ENCODE measurements around the gene RAI14.

Gene RAI14

GRCh38 chr5:34680896-34681295, 24.8 kb downstream of the RAI14 start:
- no peak for DNase-seq

GRCh38 chr5:34682926-34683623, 26.9 kb downstream of the RAI14 start:
- peak; percentile 42 for DNase-seq

- peak; percentile 87 for DNase-seq
These were observed 28.3 kb downstream of the RAI14 start for GRCh38 chr5:34684281-34684979.

DNA sequence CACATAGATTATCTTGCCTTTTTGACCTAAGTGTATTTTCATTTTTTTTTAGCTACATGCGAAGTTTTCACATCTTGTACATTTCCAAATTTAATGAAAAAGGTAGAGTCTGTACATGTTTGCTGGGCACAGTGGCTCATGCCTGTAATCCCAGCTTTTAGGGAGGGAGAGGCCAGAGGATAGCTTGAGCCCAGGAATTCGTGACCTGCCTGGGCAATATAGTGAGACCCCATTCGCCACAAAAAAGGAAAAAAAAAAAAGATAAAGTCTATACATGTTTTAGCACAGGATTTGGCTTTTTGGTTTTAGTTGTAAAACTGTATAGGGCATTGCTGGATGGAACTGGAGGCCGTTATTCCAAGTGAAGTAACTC, 28.8 kb downstream of the RAI14 start:
- DNase-seq, result no peak

DNA sequence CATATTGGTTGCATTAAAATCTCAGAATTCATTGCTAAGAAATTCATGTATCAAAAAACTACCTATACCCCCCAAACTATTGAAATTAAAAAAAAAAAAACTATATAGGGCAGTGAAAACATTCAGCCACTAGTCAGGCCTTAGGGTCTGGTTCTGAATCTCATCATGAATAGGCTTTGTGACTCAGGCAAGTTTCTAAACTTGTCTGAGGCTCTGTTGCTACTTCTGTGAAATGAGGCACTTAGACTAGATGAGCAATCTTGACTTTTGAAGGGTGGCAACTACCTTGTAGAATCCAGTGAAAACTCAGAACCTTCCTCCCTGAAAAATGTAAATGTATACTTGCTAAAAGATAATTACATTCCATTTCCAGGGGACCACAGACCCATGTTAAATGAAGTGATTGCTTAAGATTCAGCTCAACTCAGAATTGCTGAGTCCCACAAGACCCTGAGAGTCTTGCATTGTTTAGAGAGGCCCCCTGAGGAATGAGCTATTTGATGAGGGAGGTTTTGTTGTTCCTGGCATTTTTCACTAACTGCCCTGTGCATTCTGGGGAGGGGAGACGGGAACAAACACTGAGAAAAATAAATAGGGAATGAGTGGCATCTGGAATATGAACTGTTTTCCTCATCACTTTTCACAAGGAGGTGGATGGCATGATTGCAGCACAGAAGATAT, 29.5 kb downstream of the RAI14 start:
- peak; percentile 81 for DNase-seq

DNA sequence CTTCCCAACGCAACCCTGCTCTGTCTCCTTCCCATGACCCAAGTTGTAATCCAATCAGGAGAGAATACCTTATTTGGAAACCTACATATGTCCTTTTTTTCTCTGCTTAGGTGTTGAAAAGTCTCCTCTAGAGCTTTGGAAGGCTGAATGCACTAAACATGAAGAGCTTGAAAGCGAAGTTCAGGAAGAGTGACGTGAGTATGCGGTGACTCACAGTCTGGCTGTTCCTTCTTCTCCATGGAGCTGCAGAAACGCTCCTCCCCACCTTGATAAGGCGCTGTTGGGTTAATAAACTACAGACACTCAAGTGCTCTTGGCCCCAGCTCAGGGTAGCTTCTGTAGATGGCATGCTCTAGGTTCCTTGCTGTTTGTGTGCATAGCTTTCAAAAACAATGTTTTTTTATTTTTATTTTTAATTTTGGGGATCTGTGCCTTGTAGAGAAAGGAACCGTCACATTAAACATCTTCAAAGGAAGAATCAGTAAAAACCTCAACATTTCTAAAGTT, 30.7 kb downstream of the RAI14 start:
- DNase-seq, result peak; percentile 98

DNA sequence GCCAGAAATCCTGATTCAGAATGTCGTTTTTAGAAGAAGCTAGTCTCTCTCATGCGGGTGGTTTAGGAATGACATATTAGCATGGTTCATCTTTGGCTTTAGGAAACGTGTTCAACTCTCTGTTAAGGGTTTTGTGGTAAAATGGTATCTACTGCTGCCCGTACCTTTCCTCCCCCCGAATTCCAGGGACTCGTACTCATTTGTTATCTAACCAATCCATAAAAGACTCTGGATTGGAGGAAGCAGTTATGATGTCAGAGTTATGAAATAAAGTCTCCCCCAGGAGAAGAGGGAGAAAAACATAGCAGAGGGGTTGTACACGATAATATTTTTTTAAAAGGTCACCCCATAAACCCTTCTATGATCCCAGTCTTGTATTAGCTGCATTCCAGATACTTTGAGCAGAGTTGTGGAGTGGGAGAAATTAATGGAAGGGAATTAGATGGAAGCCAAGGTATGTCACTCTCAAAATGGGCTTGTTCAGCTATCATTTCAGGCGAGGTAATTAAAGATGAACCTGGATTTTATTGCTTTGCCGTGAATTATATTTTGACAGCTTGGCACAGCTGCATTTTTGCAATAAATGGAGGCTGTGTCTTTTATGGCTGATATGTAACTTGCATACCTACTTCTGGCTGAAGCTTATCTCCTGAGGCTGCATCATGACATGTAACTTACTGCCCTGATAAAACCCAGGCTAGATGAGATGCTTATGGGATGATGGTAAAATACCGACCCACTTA, 31.3 kb downstream of the RAI14 start:
- peak; percentile 95 for DNase-seq

GRCh38 chr5:34688015-34688810, 32.1 kb downstream of the RAI14 start:
- DNase-seq, result peak; percentile 39

DNA sequence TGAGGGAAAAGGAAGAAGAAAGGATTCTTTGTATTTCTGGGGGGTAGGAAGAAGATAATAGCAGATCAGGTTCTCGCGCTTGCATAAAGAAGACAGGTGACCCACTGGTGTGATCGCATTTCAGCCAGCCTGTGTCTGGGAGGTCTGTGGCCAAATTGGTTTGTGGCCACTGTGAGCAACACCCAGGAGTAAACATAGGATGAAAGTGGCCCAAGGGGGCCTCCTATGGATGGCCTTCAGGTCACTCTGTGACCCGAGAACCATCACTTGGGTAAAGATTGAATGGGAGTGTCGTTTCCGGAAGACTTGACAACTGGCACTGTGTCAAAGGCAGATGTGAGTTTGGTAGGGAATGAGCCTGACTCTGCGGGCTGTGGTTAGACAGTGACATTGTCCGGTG, 34.2 kb downstream of the RAI14 start:
- no peak for DNase-seq

- DNase-seq, result no peak
These were observed 34.8 kb downstream of the RAI14 start for GRCh38 chr5:34690898-34691297.

- DNase-seq, result peak; percentile 84
These were observed 35.2 kb downstream of the RAI14 start for GRCh38 chr5:34691326-34691725.

DNA sequence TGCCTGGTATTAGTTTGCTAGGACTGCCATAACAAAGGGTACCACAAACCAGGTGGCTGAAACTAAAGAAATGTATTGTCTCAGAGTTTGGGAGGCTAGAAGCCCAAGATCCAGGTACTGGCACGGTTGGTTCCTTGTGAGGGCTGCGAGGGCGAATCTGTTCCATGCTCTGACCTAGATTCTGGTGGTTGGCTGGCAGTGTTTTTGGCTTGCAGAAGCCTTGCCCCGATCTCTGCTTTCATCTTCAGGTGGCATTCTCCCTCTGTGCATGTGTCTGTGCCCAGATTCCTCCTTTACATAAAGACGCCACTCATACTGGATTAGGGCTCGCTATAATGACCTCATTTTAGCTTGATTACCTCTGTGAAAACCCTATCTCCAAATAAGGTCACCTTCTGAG, 36.7 kb downstream of the RAI14 start:
- no peak for DNase-seq

DNA sequence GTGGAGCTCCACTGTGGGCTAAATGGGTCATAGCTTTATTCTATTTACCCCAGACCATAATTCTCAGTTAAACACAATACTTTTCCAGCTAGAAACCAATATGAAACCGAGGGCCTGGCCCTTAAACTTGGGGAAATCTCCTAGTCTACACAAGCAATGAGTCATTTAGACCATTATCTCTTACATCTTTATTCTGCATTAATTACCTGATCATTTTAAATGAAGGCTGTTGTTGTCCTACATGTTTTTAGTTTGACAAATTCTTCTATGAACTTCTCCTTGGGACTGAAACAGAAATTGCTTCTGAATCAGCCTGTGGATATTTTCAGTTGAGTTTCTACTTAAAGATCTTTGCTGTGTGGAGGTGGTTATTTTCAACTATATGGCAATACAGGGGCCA, 37.9 kb downstream of the RAI14 start:
- no peak for DNase-seq

DNA sequence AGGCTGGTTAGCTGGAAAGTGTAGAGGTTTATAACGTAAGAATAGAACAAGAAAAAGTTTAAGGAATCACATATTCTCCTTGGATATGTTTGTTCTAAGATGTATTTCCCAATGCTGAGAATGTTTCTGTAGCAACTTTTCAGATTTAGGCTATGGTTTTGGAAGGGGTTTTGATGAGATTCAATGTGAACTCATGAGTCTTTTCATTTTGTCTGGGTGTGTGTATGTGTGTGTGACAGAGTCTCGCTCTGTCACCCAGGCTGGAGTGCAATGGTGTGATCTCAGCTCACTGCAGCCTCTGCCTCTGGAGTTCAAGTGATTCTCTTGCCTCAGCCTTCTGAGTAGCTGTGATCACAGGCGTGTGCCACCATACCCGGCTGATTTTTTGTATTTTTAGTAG, 38.6 kb downstream of the RAI14 start:
- no peak for DNase-seq

DNA sequence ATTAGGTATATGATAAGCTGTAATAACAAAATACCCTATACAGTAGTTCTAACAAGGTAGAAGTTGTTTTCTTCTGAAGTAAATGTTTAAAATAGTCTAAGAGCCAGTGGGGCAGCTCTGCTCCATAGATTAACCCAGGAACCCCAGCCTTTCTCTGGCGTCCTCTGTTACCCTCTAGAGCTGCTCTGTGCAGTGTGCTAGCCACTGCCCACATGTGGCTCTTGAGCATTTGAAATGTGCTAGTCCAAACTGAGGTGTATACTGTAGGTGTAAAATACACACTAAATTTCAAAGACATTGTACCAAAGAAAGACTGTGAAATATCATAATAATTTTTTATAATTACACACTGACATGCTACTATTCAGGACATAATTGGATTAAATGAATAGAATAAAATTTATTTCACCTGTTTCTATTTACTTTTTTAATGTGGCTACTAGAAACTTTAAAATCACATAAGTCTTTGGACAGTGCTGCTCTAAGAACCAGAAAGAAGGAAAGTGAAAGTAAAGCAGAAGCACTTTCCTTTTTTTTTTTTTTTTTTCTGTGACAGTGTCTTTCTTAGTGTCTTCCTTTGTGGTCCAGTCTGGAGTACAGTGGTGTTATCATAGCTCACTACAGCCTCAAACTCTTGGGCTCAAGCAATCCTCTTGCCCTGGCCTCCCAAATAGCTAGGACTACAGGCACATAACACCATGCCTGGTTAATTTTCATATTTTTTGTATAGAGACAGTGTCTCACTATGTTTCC, 39.3 kb downstream of the RAI14 start:
- DNase-seq, result no peak

- no peak for DNase-seq
These were observed 41.4 kb downstream of the RAI14 start for GRCh38 chr5:34697308-34698108.

- no peak for DNase-seq
These were observed 41.9 kb downstream of the RAI14 start for GRCh38 chr5:34698109-34698419.

DNA sequence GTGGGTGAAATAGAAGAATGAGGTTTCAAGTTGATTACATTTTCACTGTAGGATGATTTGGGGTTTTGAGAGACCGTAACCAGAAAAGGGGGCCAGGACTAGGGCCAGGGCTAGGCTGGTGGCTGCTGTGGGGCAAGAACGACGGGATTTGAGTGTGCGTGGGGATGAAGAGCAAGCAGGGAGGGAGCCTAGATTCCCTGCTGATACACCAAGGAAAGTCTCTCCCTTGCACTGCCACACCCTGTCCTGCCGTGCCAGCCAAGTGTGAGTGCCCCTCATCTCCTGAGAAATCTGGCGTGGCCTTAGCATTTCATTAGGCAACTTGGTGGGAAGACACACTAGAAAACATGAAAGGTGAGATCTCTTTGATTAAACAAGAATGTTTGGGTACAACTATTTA, 42.6 kb downstream of the RAI14 start:
- no peak for DNase-seq

GRCh38 chr5:34699155-34700077, 43.3 kb downstream of the RAI14 start:
- no peak for DNase-seq

DNA sequence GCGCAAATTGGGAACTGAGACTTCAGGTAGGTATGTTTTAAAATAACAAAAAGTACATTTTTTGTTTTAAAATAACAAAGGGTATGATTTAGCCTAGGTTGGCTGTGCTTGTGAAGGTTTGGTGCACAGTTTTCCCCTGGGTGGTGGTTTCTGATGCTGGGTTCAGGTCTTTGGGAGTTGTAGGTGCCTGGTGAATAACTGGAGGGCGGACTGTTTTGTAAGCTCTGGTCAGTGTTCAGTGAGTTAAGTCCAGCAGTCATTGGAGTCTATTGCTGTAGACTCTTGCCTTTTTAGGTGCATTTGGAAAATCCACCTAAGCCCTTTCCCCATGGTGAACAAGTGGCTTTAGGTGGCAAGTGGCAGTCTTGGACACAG, 43.9 kb downstream of the RAI14 start:
- DNase-seq, result no peak

Measured in fibroblast of skin of right biceps (primary cell).